SKM-1 (cell line): Measurements from ENCODE around the gene PLSCR4.

Source experiments
- DNase-seq: peaks from one replicate; lab custom pipeline; 2025; ENCODE audit not compliant: unreplicated experiment; lab: John Stamatoyannopoulos, UW

Gene PLSCR4

DNA sequence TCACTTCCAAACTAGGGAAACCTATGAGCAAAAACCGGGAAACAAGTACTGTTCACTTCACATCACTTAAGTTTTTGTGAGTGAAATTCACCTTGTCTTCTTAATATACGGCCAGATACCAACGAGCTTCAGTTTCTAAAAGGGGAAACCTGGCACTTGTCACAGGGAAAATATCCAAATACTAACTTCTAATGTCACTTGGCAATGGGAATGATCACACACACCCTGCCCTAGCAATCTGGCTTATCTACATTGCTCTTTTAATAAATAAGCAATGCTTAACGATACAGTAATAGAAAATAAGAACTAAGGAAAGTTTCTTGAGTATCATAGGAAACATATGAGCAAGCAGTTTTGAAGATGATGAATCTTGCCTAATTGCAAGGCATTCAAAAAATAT is 55.3 kb downstream of the PLSCR4 start:
- DNase-seq: no peak

DNA sequence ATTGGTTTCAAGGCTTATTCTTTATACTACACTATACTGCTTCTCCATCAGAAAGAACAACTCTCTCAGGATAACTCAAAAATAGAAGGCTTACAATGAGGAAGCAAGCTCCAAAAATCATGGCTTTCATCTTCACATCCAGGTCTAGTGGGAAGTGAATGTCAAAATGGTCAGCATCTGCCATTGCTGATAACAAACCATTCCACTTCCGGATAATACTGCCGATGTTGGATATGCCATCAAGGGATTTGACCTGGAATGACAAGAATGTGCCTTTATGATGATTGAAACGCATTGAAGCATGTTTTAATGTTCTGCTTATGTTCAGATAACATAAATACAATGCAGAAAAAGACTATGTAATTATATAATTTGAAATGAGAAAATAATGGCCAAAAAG is 55.9 kb downstream of the PLSCR4 start:
- no peak for DNase-seq

DNA sequence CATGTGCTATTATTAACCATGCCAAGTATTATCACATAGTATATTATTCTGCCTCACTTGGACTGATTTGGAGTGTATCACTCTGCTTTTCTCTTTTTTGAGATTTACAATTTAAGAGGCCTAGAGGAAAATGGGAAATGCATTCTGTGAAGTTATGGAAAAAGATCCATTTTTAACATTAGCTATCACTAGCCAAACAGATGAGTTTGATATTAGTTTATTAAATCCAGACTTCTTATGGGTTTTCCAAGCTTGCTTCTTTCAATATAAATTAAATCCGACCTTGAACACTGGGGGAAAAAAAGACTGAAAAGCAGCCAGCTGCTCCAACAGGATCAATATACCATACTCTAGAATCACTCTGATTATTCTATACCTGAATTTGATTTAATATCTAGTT is 59.9 kb downstream of the PLSCR4 start:
- no peak for DNase-seq

GRCh38 chr3:146189519-146190173 is 61.3 kb downstream of the PLSCR4 start:
- peak; percentile 67 for DNase-seq

DNA sequence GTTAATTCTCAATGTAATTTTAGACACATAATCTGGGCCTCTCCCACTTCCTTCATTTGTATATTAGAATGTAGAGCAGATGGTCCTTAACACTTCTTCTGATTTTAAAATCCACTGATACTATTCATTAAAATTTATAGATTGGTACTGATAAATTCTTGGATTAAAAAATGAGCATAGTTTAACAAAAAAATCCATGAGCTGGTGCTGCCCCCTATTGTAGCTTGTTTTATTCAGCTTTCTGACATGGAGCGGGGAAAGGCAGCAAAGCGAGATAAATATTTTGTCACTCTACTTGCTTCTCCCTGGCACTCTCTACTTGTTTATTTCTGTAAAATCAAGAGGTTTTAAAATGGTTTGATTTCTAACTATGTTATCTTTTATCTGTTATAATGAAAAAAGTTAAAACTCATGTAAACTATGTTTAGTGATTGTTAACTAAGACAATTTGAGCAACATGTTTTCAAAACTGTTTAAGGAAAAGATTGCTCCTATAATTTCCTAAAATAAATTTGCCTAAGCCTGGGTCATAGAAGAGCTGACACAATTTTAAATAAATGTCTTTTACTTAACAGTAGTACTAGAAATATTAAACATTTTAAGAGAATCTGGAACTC is 63.5 kb downstream of the PLSCR4 start:
- DNase-seq: no peak

DNA sequence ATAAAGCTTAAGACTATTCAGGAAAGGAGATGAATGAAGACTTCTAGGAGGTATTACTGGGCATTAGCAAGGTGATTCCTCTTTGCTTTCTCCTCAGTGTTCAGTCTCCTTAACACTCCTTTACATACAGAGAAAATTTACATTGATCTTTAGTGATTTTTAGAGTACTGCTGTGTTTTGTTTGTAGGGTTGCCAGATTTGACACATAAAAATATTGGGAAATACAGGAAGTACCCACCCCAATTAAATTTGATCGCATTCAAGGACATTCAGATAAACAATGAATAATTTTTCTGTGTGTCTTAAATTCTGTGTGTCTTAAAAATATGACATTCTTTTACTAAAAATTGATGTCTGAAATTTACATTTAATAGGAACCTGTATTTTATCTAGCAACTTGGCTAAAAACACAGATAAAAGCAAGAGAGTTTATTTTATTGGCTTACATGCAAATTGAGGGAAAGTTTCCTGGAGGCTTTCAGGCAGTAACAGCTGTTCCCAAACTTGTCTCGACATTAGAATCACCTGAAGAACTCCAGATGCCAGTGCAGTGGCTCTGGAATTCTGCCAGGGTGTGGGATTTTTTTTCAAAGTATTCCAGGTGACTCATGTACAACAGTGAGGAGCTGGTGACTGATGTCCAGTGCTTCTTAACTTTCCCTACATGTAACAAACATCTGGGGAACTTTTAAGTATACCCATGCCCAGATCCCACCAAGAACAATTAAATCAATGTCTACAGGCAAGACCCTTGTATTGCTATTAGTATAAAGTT is 66.5 kb downstream of the PLSCR4 start:
- no peak for DNase-seq

- no peak for DNase-seq
These were observed 69.7 kb downstream of the PLSCR4 start for GRCh38 chr3:146181216-146181615.

DNA sequence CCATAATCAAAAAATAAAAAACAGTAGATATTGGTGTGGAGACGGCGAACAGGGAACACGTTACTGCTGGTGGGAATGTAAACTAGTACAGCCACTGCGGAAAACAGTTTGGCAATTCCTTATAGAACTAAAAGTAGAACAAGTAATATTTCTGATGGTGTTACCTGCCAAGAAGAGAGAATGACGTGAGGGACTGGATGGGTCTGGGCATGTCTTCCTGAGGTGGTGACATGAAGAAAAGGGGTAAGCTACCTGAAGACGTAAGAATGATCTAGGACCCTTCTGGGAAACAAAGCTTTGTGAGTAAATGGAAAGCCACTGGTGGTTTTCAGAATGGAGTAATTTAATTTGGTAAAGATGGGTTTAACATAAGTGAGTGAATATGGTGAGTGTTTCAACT is 70.5 kb downstream of the PLSCR4 start:
- no peak for DNase-seq

- DNase-seq: no peak
These were observed 72.8 kb downstream of the PLSCR4 start for GRCh38 chr3:146178006-146178689.

GRCh38 chr3:146177519-146177918 is 73.4 kb downstream of the PLSCR4 start:
- DNase-seq: no peak

DNA sequence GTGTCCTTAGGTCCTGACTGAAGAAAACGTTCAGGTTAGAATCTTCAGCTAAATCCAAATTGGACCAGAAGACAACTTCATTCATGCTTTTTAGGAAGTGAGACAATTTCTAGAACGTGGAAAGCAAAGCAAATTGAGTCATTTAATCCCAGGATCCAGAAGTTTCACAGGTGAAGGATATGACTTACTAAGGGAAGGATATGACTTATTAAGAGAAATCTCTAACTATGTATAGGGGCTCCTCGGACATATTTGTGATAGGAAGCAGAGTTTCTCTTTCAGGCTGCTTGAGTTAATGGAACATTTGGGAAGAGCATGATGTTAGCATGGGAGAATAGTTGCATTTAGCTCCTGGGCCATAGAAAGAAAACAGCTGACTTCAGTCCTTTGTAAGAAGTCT is 73.8 kb downstream of the PLSCR4 start:
- DNase-seq: no peak

- no peak for DNase-seq
These were observed 78.3 kb downstream of the PLSCR4 start for GRCh38 chr3:146172586-146172985.

DNA sequence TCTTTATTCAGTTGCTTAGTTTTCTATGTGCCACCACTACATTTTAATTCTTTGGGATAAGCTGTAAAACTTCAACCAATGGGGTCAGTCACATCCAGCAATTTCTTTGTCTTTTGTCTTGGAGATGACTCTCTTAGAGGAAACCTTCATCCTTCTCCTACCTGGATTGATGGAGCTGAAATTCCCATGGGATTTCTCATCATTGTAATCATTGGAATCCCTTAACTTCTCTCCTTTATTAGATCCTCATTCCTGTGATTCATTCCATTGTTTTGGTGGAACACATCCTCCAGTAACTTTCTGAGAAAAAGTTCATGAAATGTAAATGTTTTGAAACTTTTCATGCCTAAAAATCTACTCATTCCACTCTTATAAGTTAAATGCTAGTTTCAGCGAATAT is 80.3 kb downstream of the PLSCR4 start:
- no peak for DNase-seq

DNA sequence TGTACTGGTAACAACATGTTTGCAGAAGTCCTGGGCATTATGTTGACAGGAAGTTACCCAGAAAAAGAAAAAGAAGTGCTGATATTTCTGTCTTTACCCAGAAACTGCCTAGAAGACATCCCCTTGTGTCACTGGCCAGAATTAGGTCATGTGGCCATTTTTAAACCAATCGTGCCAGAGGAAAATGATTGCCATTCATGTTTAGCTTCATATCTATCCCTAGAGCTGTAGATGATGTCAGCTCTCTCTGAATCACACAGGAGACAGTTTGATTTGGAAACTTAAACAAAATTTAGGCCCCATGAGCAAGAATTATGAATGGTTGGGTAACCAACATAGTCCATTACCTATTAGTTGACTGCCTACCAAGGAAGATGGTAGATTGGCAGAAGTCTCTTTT is 81.0 kb downstream of the PLSCR4 start:
- DNase-seq: no peak

DNA sequence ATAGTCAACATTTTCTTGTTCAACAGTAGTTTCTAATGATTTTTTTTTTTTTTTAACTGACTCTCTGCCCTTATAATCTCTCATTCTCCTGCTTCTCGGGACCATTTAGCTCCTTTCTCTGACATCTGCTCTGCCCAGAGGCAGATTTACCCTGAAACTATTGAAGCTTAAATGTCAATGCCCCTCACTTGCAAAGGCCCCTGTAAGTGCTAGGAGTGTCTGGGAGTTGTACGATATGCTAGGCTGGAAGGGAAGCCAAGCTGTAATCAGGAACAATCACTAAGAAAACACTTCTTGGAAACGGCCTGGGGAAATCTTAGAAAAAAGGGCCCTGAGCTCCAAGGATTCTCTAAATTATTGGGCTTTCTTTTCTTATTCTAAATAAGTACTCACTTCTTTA is 84.1 kb downstream of the PLSCR4 start:
- DNase-seq: no peak

DNA sequence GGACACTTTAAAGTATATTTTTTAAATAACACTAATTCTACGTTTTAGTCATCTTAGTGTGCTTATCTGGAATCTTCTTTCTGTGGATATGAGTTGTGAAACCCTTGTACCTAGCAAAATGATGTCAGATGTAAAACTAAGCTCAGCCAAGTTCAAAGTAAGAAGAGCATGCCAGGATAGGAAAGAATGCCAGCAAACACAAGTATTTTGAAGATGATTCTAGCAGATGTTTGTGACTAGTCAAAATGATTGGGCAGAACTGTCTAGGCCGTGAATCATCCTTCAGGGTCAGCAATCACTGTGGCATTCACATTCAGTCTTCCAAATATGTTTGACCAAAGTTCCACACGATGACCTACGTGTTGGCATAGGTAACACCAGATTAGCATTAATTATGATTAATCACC is 84.5 kb downstream of the PLSCR4 start:
- no peak for DNase-seq

- DNase-seq: no peak
These were observed 85.0 kb downstream of the PLSCR4 start for GRCh38 chr3:146165877-146166276.

DNA sequence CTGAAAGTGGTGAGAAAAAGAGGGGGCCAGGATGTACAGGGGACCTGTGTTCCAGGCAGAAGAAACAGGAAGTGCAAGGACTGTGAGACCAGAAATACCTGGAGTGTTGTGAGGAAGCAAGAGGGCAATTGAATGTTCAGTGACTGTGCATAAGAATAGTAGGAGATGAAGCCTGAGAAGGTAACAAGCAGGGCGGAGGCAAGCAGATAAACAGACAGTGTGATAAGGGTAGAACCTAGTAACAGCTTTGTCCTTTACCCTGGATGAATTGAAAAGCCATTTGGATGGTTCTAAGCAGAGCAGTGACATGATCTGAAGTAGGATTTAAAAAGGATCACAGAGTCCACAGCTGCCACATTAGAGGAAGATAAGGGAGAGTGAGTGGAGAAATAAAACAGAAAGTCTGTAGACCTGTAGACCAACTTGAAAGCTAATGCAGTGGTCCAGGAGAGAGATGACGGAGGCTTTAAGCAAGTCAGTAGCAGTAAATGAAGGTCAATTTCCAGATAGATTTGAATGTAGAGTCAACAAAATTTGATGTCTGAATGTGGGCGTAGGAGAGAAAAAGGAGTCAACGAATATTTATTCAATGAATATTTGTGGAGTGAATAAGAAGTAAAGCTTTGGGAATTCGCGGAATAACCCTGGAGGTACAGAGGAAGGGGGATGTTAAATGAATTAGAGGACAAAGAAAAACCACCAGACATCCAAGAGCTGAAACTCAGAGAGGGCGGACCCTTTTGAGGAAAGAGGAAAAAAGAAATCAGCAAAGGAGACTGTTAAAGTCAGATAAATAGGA is 85.7 kb downstream of the PLSCR4 start:
- no peak for DNase-seq

GRCh38 chr3:146164506-146164905 is 86.4 kb downstream of the PLSCR4 start:
- no peak for DNase-seq

GRCh38 chr3:146164071-146164470 is 86.8 kb downstream of the PLSCR4 start:
- no peak for DNase-seq

DNA sequence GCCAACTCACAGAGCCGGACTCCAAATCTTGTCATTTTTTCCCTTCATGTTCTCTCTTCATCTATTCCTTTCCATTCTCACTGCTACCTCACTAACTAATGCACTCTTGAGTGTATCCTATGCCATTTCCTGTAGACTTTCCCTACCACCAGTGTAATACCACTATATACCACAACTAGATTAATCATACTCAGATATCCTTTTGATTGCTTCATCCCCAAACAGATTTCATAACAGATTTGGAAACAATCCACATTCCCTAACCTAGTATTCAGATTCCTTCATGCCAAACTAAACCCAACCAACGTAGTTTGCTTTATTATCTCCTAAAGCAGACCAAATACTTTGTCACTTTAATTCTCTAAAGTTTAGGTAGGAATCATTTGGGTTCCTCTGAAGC is 87.3 kb downstream of the PLSCR4 start:
- DNase-seq: no peak
